SU-DHL-6 (cell line): ENCODE data around the gene PPP2R2B.

Experiments used
- CTCF ChIP-seq: fragments of 200-600 bp; sonication (generic); IDR thresholded peaks from one replicate; pipeline ENCODE4 v1.5.1; 2017; ENCODE audit warnings: antibody characterized with exemption, mild to moderate bottlenecking, low read length, moderate library complexity; ENCODE audit not compliant: insufficient read depth, poor library complexity, severe bottlenecking
- EZH2phosphoT487 ChIP-seq: fragments of 200-600 bp; sonication (generic), shearing (Covaris generic); conservative IDR thresholded peaks from 2 replicates; pipeline ENCODE4 v1.6.1; 2018; ENCODE audit warnings: mild to moderate bottlenecking, antibody characterized with exemption, low read length, moderate library complexity, mixed read lengths

DNA sequence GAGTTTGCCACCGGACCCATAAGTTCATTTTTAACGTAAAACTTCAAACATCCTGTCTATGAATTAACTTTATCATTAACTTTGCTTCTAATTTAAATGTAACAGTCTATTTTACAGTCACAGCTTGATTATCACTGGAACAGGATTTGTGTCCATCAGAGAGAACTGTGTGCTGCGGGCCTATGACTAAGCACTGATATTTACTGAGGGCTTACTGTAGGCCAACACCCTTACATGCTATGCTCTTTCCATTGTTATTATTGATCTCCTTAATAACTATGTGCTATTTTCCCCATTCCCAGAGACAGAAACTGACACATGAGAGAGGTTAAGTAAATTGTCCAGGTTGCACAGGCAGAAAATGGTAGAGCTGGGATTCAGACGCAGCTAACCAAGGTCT, 338.6 kb downstream of the PPP2R2B start:
- TF ChIP-seq CTCF (no peak), EZH2phosphoT487 (no peak)
